A673 (cell line): Measurements from ENCODE around the gene EFCAB6. TPM values are rescaled to one million over a fixed set of nuclear protein-coding genes. Genes with fewer than 3 reads are reported as not detected.

Experiments used
- BruUV-seq: library from RNA; stranded (reverse); fragments of 400-500 nt; replicated peaks from 2 replicates; lab custom pipeline; 2021; lab: Mats Ljungman, UMichigan
- CTCF ChIA-PET: fragments of 300-600 bp; sonication (Branson Sonifier 250); formaldehyde crosslinking; loops from one replicate; lab custom pipeline; 2022; ENCODE audit warnings: antibody characterized with exemption; lab: Charles Lee
- POLR2A ChIA-PET: fragments of 300-600 bp; sonication (Branson Sonifier 250); formaldehyde crosslinking; loops from one replicate; lab custom pipeline; 2022; ENCODE audit warnings: antibody characterized with exemption; ENCODE audit not compliant: low non-redundant PET; lab: Charles Lee
- DNase-seq: peaks from one replicate; pipeline ENCODE4 v3.0.0-alpha.2; 2015; ENCODE audit warnings: low spot score
- H3K27ac ChIP-seq: fragments of 200-600 bp; sonication (generic); 2 replicates; pipeline ENCODE4 v1.5.1; 2016; ENCODE audit warnings: mixed run types, low read depth, mild to moderate bottlenecking, mixed read lengths, antibody characterized with exemption, low read length; ENCODE audit not compliant: poor library complexity, severe bottlenecking
- H3K27me3 ChIP-seq: fragments of 200-600 bp; sonication (generic); replicated peaks from 2 replicates; pipeline ENCODE4 v1.6.1; 2017; ENCODE audit warnings: mixed run types, low read depth, mild to moderate bottlenecking, mixed read lengths, antibody characterized with exemption, low read length; ENCODE audit not compliant: insufficient read depth, poor library complexity
- H3K36me3 ChIP-seq: fragments of 200-600 bp; sonication (generic); 2 replicates; pipeline ENCODE4 v1.6.1; 2016; ENCODE audit warnings: mixed run types, mild to moderate bottlenecking, mixed read lengths, antibody characterized with exemption, low read length; ENCODE audit not compliant: insufficient read depth, poor library complexity, severe bottlenecking
- H3K4me1 ChIP-seq: fragments of 200-600 bp; sonication (generic); 2 replicates; pipeline ENCODE4 v1.6.1; 2017; ENCODE audit warnings: mixed run types, mild to moderate bottlenecking, mixed read lengths, antibody characterized with exemption, low read length; ENCODE audit not compliant: insufficient read depth, poor library complexity, severe bottlenecking
- H3K4me3 ChIP-seq: fragments of 200-600 bp; sonication (generic); 2 replicates; pipeline ENCODE4 v1.5.1; 2016; ENCODE audit warnings: low read depth, mixed run types, mild to moderate bottlenecking, mixed read lengths, low read length; ENCODE audit not compliant: poor library complexity, severe bottlenecking
- H3K9me3 ChIP-seq: fragments of 200-600 bp; sonication (generic); 2 replicates; pipeline ENCODE4 v1.6.1; 2016; ENCODE audit warnings: mixed run types, low read depth, mild to moderate bottlenecking, mixed read lengths, antibody characterized with exemption, low read length; ENCODE audit not compliant: poor library complexity, severe bottlenecking
- EZH2 ChIP-seq: fragments of 200-600 bp; sonication (generic); IDR thresholded peaks from 2 replicates; pipeline ENCODE4 v1.6.1; 2017; ENCODE audit warnings: borderline replicate concordance, low read depth, mild to moderate bottlenecking, mixed read lengths, antibody characterized with exemption, low read length; ENCODE audit not compliant: poor library complexity, severe bottlenecking
- intact Hi-C: fragments of 100-400 bp; cut with micrococcal nuclease; formaldehyde crosslinking; loops from one replicate; pipeline ENCODE4 v1.10.0; 2022; ENCODE audit not compliant: unreplicated experiment
- total RNA-seq: library from RNA; stranded (reverse); gene quantifications from 2 replicates; pipeline ENCODE4 v1.2.3, GENCODE V29; 2021
- TF ChIP-seq, protein P1 (sequence below): fragments of 300-800, 200-600 bp; sonication (generic); conservative IDR thresholded peaks from 2 replicates; pipeline ENCODE4 v1.5.1; 2017; ENCODE audit warnings: low read depth, mild to moderate bottlenecking, antibody characterized with exemption, low read length, moderate library complexity, mixed read lengths

EFCAB6 gene
- total RNA-seq, 1 experiment from 2014 or later, result 0.41 TPM

DNA sequence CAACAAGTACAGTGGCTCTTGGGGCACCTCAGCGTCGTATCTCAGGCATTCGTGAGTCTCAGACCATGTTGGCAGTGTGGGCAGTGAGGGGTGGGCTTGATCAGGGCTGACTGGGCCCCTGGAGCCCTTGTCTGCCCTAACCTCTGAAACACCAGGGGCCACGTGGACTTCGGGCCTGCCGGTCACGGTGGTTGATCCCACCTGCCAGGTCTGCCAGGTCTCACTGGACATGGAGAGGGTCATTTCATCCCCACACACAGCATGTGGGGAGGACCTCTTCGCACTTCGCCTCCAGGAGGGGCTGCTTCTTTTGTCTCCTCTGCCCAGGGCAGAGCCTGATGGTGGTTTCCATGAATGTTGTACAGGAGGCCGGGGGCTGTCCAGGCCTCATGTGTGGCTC is 323.2 kb downstream of the EFCAB6 start:
- CTCF ChIA-PET, result no interaction called here
- TF ChIP-seq EZH2, result no peak
- TF ChIP-seq, protein P1, sequence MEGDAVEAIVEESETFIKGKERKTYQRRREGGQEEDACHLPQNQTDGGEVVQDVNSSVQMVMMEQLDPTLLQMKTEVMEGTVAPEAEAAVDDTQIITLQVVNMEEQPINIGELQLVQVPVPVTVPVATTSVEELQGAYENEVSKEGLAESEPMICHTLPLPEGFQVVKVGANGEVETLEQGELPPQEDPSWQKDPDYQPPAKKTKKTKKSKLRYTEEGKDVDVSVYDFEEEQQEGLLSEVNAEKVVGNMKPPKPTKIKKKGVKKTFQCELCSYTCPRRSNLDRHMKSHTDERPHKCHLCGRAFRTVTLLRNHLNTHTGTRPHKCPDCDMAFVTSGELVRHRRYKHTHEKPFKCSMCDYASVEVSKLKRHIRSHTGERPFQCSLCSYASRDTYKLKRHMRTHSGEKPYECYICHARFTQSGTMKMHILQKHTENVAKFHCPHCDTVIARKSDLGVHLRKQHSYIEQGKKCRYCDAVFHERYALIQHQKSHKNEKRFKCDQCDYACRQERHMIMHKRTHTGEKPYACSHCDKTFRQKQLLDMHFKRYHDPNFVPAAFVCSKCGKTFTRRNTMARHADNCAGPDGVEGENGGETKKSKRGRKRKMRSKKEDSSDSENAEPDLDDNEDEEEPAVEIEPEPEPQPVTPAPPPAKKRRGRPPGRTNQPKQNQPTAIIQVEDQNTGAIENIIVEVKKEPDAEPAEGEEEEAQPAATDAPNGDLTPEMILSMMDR, result no peak
- H3K36me3 ChIP-seq, result no peaks in the 10 kb centered on the region
- no peak overlapping the region for H3K27ac ChIP-seq
- no peak overlapping the region for H3K4me3 ChIP-seq
- H3K9me3 ChIP-seq, result no peaks in the 10 kb centered on the region
- POLR2A ChIA-PET, result no interaction called here
- no peaks in the 10 kb centered on the region for H3K27me3 ChIP-seq
- DNase-seq, result no peak
- intact Hi-C loops, result no loop called here
- no TSS peak for BruUV-seq
- no peaks in the 10 kb centered on the region for H3K4me1 ChIP-seq

DNA sequence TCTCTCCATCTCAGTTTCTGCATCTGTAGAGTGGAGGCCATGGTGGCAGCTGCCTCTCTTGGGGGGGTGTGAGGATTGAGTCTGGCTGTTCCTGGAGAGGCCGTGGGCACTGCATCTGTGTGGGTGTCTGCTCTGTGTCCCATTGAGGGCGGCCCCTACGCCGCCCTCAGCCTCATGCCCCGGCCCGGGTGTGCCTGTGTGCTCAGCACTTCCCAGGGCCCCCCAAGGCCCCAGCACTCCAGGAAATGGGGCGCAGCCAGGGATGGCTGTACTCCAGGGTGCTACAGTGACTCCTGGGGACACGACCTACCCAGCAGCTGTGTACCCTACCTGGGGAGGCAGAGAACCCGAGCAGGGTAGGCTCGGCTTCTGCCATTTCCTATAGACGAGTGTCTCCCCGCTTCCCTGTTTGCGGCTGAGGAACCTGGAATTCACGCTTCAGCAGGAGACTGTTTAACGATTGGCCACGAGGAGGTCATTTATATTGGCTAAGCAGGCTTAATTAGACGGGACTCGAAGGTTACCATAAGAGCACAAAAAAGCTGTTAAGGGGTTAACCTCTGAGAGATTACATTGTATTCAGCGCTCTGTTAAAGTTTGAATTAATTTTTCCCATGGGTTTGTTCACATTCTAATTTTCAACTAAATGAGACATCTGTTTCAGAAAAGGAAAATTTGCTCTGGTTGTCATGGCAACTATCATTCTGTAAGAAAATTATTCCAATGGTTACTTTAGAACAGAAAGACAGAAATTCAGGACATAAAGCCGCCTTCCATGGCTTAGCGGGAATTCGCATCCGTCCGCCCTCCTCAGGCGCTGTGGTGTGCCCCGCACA is 323.9 kb downstream of the EFCAB6 start:
- BruUV-seq, result no TSS peak
- POLR2A ChIA-PET, result no interaction called here
- H3K4me1 ChIP-seq, result no peaks in the 10 kb centered on the region
- H3K27me3 ChIP-seq, result no peaks in the 10 kb centered on the region
- no peak overlapping the region for H3K27ac ChIP-seq
- no peaks in the 10 kb centered on the region for H3K9me3 ChIP-seq
- intact Hi-C loops, result no loop called here
- no peak for DNase-seq
- TF ChIP-seq, protein P1, result no peak
- TF ChIP-seq EZH2, result no peak
- H3K4me3 ChIP-seq, result no peak overlapping the region
- no peaks in the 10 kb centered on the region for H3K36me3 ChIP-seq
- CTCF ChIA-PET, result no interaction called here

DNA sequence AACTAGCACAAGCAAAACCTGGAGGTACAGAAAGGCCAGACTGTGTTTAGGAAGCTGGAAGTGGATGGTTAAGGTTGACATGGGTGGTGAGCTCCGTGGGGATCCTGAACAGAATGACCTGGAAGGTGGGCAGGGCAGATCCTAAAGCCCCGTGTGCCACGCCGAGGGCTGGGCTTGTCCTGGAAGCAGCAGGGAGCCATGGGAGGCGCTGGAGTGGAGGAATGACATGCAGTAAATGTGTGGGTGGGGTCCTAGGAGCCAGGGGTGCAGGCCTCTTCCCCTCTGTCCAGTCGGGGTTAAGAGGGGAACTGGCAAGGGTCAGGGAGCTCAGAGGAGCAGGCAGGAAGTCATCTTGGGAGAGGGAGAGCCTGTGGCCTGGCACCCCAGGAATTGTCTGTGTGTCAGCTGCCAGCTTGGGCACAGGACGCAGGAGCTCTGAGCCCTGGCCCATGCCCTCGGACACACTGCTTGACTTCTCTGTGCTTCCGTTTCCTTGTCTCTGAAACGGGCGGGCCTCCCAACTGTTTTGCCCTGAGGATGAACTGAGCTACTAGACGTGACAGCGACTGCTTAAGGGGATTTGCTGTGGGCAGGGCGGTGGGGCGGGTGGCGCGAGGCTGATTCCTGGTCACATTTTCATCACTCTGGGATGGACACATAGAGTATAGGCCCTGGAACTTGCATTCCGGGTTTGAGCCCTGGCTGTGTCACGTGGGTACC is 324.6 kb downstream of the EFCAB6 start:
- CTCF ChIA-PET, result no interaction called here
- TF ChIP-seq, protein P1, result no peak
- no peak for TF ChIP-seq EZH2
- Histone ChIP-seq H3K4me1 (no peaks in the 10 kb centered on the region), H3K27ac (no peak overlapping the region), H3K27me3 (no peaks in the 10 kb centered on the region), H3K9me3 (no peaks in the 10 kb centered on the region), H3K36me3 (no peaks in the 10 kb centered on the region), H3K4me3 (no peak overlapping the region)
- no peak for DNase-seq
- intact Hi-C loops, result no loop called here
- POLR2A ChIA-PET, result no interaction called here
- no TSS peak for BruUV-seq
